T-helper 2 cell treated with Interferon-gamma antibody and Interleukin-4, amounts not matched to agents 100 ng/mL and 5 ng/mL, for 36 hours (primary cell): ENCODE measurements around the gene TMEM147. TPM values are rescaled to one million over a fixed set of nuclear protein-coding genes. Genes with fewer than 3 reads are reported as not detected.

Experiments
- intact Hi-C: fragments of 100-400 bp; cut with micrococcal nuclease; formaldehyde crosslinking; loops from one replicate; pipeline ENCODE4 v1.15.1; 2023
- total RNA-seq: library from RNA; stranded (reverse); gene quantifications from 2 replicates; pipeline ENCODE4 v1.2.3, GENCODE V29; 2022

TMEM147 gene
- total RNA-seq, 1 donor from 2014 or later: 58.6 TPM

GRCh38 chr19:35518313-35518712 is 27.1 kb upstream of the TMEM147 start:
- intact Hi-C loops: no loop called here

- intact Hi-C loops: no loop called here
These were observed 26.1 kb upstream of the TMEM147 start for GRCh38 chr19:35519291-35519690.

- intact Hi-C loops: no loop called here
These were observed 24.2 kb upstream of the TMEM147 start for GRCh38 chr19:35521124-35521743.

- intact Hi-C loops: no loop called here
These were observed 22.6 kb upstream of the TMEM147 start for GRCh38 chr19:35522745-35523327.

GRCh38 chr19:35524181-35524837 is 21.1 kb upstream of the TMEM147 start:
- intact Hi-C loops: no loop called here

- intact Hi-C loops: no loop called here
These were observed 19.6 kb upstream of the TMEM147 start for GRCh38 chr19:35525873-35526272.

GRCh38 chr19:35528218-35529038 is 17.0 kb upstream of the TMEM147 start, which contains the start of gene SBSN:
Gene SBSN, minus strand, starts transcription at chr19:35528311. Its CDS starts 30 bp downstream, at chr19:35528281.
- intact Hi-C loops: no loop called here

- intact Hi-C loops: no loop called here
These were observed 15.9 kb upstream of the TMEM147 start for GRCh38 chr19:35529241-35530218.

- intact Hi-C loops: no loop called here
These were observed 14.1 kb upstream of the TMEM147 start for GRCh38 chr19:35531291-35531690.

- intact Hi-C loops: no loop called here
These were observed 12.1 kb upstream of the TMEM147 start, which contains the start of gene GAPDHS for GRCh38 chr19:35533201-35533821. Gene GAPDHS, plus strand, starts transcription at chr19:35533456. Its CDS starts 72 bp downstream, at chr19:35533528.

GRCh38 chr19:35533822-35534392 is 11.5 kb upstream of the TMEM147 start:
- intact Hi-C loops: no loop called here

- intact Hi-C loops: no loop called here
These were observed 10.5 kb upstream of the TMEM147 start for GRCh38 chr19:35534803-35535480.

- intact Hi-C loops: no loop called here
These were observed 6.1 kb upstream of the TMEM147 start for GRCh38 chr19:35539314-35539713.

GRCh38 chr19:35539850-35540249 is 5.6 kb upstream of the TMEM147 start:
- intact Hi-C loops: no loop called here

- intact Hi-C loops: no loop called here
These were observed 5.0 kb upstream of the TMEM147 start for GRCh38 chr19:35540356-35540927.

- intact Hi-C loops: no loop called here
These were observed 3.2 kb upstream of the TMEM147 start for GRCh38 chr19:35542209-35542608.

GRCh38 chr19:35543280-35544109 is 1.9 kb upstream of the TMEM147 start:
- intact Hi-C loops: loop anchor here (2.0 kb wide), 1 partner anchor 275 kb away; the partner anchor contains the start of gene USF2
